ENCODE data around the gene CA5A.
A peak's percentile ranks its signal among the peaks of the same experiment; 100 is the strongest.
"Not testable (repeated sequence)": the region's sequence is repeated elsewhere in the genome, so short reads cannot be mapped to it uniquely, and the experiment has no call there.

CA5A gene

DNA sequence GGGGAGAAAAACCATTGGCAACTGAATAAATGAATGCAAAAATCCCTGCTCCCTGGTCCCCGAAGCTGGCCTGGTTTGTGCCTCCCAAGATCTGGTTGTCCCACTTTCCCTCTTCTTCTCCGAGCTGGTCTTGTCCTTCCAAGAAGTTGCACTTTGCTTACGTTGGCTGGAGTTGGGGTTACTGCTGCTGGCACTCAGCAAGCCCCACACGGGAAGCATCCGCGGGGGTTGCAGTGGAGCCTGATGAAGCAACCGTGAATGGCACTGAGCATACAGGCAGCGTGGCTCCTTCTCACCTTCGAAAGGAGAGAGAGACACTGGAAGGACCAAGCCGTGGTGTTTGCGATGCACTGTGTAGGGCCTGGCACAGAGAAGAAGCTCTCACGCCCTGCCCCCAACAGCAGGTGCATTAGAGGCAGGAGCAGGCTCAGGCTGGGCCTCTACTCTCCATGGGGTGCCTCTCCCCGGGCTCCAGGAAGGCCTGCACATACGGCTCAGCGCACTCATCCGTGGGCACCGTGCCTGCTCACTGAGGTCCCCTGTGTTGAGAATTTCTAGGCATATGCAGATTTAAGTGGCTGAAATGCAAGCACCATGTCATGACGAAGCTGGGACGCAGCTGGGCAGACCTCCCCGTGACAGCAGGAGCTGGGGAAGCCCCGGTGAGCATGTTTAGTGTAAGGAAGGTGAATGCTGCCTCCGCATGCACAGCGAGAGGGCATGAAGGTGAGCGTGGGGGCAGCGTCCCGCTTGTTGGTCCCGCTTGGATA lies 12.1 kb downstream of the CA5A start:
- DNase-seq (ENCODE audit: low read depth, low spot score), result no peak

- peak; percentile 47 for DNase-seq (ENCODE audit: low read depth, low spot score)
Measured at GRCh38 chr16:87922250-87922871, 14.0 kb downstream of the CA5A start.

- no peak for DNase-seq (ENCODE audit: low read depth, low spot score)
Measured at GRCh38 chr16:87921236-87921773, 15.0 kb downstream of the CA5A start.

GRCh38 chr16:87919681-87919994 lies 16.7 kb downstream of the CA5A start:
- DNase-seq (ENCODE audit: low read depth, low spot score), result no peak

DNA sequence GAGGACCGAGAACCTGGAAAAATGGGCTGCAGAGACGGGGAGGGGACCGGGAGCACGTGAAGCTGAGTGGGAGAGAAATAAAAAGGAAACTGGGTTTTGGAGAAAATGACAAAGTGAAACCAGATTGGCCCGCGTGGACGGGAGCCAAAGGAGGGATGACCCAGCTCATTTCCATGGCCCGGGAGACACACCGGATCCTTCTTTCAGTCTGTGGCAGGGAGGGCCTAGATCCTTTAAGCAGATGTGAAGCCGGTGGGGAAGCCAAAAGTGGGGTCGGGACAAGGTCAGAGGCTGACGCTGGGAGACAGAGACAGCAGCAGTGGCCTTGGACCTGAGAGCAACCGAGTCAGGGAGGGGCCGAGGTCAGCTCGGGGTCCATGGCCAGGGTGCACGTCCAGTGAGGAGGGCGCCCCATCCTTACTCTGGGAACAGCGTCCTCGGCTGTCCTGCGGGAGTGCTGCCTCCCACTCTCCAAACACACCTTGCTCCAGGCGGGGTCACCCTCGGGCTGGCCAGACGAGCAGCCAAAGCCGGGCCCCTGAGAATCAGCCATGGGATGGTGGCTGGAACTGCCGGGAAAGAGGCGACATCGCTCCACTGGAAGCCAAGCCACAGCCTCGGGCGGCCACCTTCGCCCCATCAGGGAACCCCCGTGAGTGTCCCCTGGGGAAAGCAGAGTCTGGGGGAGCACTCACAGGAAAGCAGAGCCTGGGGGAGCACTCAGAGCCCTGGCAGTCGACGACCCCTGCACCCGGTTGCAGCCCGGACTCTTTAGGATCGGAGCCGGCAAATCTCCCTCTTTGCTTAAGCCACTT lies 17.3 kb downstream of the CA5A start:
- no peak for DNase-seq (ENCODE audit: low read depth, low spot score)

GRCh38 chr16:87918338-87918737 lies 18.0 kb downstream of the CA5A start:
- DNase-seq (ENCODE audit: low read depth, low spot score), result no peak

DNA sequence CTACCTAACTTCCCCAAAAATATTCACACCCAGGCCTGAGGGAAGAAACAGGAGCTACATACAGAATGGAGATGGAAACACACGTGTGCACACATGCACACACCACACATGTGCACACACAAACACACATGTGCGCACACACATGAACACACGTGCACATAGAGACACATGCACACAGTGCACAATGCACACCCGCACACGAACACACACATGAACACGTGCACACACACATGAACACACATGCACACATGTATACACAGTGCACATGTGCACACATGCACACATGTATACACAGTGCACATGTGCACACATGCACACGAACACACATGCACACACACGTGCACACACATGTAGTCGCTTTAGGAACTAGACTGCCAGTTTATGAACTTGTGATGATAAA lies 18.8 kb downstream of the CA5A start:
- no peak for DNase-seq (ENCODE audit: low read depth, low spot score)

- DNase-seq (ENCODE audit: low read depth, low spot score), result no peak
Measured at GRCh38 chr16:87914812-87915211, 21.5 kb downstream of the CA5A start.

GRCh38 chr16:87914021-87914725 lies 22.2 kb downstream of the CA5A start:
- DNase-seq (ENCODE audit: low read depth, low spot score), result not testable (repeated sequence)

DNA sequence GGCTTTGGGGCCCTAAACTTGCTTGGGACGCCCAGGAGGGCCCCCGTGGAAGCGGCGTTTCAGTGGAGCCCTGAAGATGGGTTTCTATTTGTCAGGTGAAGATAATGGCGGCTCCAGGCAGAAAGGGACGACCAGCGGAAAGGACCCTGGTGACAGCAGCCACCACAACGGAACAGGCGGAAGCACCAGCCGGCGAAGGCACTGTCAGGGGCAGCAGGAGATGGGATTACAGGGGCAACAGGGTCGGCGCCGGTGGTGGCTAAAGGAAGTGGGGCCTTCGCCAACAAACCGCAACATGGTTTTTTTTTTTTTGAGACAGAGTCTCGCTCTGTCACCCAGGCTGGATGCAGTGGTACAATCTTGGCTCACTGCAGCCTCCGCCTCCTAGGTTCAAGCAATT lies 23.6 kb downstream of the CA5A start:
- DNase-seq (ENCODE audit: low read depth, low spot score), result not testable (repeated sequence)

DNA sequence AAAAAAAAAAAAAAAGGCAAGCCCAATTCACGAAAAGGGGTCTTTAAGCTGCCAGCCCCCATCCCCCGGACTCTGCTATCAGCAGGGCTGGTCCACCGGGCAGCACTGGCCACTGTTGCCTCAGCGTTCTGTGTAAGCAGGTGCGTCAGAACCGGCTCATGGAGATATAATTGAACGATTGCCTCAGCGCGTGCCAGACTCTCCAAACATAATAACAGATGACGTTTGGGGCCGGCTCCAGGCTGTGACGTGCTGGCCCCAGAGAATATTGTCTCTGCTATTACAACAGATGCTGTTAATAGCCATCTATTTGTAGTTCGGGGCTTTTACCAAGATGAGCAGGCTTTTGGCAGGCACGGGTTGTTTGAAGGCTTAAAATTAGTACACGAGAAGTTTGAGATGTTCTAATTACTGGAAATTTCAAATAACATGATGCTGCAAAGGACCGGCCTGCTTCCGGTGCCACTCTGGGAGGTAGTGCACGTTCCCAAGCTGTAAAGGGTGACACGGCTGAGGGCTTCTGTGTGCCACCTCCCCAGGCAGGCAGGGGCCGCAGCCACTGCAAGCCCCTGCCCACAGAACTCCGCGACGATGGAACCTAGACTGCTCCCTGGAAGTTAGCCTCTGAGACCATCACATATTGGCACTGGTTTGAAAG lies 25.1 kb downstream of the CA5A start:
- peak; percentile 37 for DNase-seq (ENCODE audit: low read depth, low spot score)

- not testable (repeated sequence) for DNase-seq (ENCODE audit: low read depth, low spot score)
Measured at GRCh38 chr16:87909203-87909935, 27.0 kb downstream of the CA5A start.

GRCh38 chr16:87908101-87908500 lies 28.2 kb downstream of the CA5A start:
- not testable (repeated sequence) for DNase-seq (ENCODE audit: low read depth, low spot score)

GRCh38 chr16:87905521-87905920 lies 30.8 kb downstream of the CA5A start:
- not testable (repeated sequence) for DNase-seq (ENCODE audit: low read depth, low spot score)

DNA sequence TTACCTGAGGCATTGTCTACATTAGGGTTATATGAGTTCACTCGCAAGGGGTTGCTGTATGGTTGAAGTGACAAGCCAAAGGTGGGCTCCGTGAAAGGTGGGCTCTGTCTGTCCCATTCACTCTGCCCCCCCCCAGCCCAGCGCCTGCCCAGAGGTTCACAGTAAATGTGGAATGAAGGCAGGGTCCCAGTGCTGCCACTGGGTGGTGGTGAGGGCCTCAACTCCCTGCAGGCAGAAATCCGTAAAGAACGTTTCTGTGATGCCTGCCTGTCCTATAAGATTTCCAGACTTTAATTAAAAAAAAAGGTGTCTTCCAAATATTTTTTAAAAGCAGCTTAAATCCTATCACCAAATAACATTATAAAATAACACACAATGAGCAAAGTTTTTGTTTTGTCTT lies 31.4 kb downstream of the CA5A start:
- DNase-seq (ENCODE audit: low read depth, low spot score), result not testable (repeated sequence)

GRCh38 chr16:87900489-87900888 lies 35.8 kb downstream of the CA5A start:
- DNase-seq (ENCODE audit: low read depth, low spot score), result not testable (repeated sequence)

GRCh38 chr16:87897521-87898505 lies 38.5 kb downstream of the CA5A start:
- no peak for DNase-seq (ENCODE audit: low read depth, low spot score)

GRCh38 chr16:87896924-87897520 lies 39.3 kb downstream of the CA5A start:
- DNase-seq (ENCODE audit: low read depth, low spot score), result not testable (repeated sequence)

Data from brain pericyte (primary cell).